Frontal cortex (tissue), 4 donors: ENCODE data around the gene ADORA1. TPM values are rescaled to one million over a fixed set of nuclear protein-coding genes. Genes with fewer than 3 reads are reported as not detected.
A peak's percentile ranks its signal among the peaks of the same experiment; 100 is the strongest.

Experiments
- DNase-seq, 2 donors: peaks; one replicate each; pipeline ENCODE4 v3.0.0; 2012; ENCODE audit warnings: low spot score in 2 of 2
- FAIRE-seq: peaks from 2 replicates; lab custom pipeline; 2012; peaks lifted over from hg19 to GRCh38; lab: Jason Lieb, UNC
- total RNA-seq: library from RNA; depleted of rRNA; stranded (reverse); fragments of >200 nt; gene quantifications from one replicate; pipeline ENCODE4 v1.2.3, GENCODE V29; 2014
- donor health status: control.
- donor health status: control.
- donor health status: control.

The ADORA1 gene
- total RNA-seq, 1 donor from 2014 or later, result 11.0 TPM

DNA sequence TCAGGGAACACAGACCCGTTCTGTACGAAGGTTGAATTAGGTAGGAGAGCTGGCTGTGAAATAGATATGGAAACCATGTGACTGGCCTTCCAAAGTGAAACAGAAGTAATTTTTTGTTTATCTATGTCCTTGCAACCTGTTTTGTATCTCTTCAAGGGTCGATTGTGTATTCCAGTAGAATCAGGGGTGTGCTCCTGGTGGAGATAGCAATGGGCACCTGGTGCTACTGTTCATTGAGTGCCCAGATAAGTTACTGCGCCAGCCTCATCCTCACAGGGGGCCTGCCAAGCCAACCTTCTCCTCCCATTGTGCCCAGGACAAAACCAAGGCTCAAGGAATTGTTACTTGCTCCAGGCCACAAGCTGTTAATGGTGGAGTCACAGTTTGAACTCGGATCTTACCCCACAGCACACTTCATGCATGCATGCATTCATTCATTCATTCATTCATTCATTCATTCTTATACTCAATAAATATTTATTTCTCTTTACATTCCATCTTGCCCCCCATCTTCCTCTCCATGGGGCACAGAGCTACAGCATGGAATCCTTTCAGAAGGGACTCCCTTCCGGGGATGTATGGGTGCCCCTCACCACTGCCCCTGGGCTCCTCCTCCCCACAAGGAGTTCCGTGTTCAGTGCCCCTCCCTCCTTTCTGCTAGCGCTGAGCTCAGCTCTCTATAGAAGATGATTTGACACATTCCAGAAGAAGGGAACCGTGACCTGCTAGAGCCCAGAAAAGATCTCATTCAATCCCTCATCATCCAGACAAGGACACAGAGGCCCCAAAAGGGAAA, 24.0 kb downstream of the ADORA1 start:
- DNase-seq, result no peak
- no peak for FAIRE-seq

DNA sequence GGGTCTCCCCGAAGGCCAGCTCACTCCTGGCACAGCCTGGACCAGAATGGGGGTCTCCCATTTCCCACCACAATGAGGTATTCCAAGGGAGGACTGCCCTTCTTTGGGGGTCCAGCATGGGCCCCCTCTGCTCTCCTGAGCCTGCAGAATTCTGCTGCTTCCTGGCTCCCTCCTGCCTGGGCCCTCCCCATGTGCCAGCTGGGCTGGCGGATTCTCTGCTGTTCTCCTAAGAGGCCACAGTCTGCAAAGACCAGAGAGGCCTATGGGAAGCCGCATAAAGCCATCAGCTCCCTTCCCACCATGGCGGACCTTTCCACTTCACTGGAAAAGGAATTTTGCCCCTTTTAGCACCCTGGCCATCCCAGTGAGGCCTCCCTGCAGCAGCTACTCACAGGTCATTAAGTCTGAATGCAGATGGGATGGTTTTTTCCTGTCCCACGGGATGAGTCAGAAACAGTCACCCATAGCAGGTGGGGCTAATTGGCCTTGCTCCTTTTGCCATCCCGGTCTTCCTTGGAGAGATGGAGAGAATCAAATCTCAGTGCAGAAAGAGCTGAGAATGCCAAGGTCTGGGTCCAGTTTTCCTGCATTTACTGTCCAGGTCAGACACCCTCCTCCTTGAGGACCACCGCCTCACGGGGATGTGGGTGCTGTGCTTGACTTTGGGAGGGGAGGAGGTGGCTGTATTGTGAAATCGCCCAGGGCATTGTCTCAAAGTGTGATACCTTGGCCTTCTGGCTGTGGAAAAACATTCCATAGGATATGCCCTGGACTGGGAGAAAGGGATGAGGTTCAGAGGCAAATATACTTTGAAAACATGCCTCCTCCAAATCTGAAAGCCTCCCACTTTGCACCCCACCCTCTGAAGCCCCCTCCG, 24.9 kb downstream of the ADORA1 start:
- DNase-seq, result no peak
- FAIRE-seq, result no peak

DNA sequence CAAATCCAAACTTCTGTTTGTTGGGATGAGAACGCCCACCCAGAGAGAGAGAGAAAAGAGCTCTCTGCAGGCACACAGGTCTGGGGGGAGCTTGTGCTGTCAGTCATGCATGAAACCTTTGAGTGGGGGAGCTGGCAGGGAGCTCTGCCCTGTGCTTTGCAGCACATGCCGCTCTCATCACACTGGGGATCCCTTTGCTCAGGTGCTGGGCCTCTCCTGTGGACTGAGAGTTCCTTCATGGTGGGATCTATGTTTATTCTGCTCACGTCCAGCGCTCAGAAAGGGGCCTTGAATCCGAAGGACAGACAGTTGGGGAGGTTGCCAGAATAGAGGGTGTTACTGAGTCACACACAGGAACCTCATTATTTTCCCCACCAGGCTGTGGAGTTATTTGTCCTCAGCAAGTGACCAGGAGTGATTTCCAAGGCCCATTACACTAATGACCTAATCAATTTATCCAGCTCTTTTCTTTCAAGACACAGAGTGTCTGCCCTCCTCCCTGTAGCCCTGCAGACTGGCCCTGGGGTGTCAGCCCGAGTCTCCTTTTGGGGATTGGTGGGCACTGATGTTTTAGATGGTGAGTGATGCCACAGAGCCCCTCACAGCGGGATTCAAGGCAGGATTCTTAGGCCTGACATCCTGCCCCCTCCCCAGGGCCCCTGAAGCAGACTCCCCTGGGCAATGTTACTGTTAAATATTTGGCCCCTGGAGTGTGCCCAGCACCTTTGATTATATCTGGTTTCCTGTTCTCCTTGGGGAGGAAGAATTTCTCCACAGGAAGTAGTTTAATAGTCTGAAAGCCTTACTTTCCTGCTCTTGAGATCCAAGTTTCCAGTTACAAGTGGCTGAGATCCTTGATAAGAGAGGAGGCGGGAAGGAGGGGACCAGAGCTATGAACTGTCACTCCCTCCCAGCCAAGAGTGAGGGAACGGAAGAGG, 25.8 kb downstream of the ADORA1 start:
- FAIRE-seq (no peak), DNase-seq (peak in 1 of 2 donors; percentile 51)

- FAIRE-seq, result no peak
- DNase-seq, result no peak
These were observed 26.7 kb downstream of the ADORA1 start for GRCh38 chr1:203153989-203154821.

DNA sequence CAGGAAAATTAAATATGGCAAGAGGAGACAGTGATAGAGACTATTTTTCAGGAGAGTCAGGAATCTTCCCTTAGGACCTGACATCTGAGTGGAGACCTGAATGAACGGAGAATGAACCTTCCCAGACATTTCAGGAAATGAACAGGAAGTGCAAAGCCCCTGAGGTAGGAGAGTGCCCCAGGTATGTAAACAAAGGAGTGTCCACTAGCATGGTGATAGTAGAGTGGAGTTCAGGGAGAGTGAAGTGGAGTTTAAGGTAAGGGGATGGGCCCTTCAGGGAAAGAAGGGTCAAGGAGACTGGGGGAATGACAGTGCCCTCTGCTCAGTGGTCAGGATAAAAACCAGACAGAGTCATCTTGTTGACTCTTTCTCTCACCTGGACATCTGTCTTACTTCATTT, 28.8 kb downstream of the ADORA1 start:
- no peak for DNase-seq
- no peak for FAIRE-seq

DNA sequence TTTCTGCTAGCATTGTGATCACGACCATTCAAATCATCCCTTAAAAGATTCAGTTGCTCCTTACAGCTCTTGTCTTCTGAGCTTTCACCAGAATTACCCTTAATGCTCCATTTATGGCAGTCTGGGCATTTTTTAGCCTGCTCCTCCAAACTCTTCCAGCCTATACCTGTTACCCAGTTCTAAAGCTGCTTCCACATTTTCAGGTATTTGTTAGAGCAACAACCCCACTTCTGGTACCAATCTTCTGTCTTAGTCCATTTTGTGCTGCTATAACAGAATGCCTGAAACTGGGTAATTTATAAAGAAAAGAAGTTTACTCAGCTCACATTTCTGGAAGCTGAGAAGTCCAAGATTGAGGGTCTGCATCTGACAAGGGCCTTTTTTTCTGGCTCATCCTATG, 30.9 kb downstream of the ADORA1 start:
- no peak for FAIRE-seq
- no peak for DNase-seq

DNA sequence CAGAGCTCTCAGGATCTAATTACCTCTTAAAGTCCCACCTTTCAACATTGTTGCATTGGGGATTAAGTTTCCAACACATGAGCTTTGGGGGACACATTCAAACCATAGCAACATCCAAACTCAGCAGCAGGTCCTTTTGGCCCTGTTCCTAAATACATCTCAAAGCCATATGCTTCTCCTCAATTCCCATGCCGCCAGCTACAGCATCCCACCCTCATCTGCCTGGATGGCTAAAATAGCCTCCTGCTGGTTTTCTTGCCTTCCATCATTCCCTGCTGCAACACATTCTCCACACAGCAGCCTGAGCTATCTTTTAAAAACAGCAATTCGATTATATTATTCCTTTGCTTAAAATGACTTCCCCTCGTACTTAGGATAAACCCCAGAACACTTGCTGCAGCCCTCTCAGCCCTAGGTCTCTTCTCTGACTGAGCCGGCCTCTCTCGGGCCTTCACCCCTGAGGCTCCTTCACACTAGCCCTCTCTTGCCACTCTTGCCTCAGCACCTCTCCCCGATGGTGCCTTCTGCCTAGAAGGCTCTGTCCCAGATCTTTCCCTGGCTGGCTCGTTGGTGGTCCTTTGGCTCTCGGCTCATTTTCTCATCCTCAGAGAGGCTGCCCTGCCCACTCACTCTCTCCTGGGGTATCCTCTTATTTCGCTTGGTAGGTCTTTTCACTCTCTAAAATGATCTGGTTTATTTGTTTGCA, 31.6 kb downstream of the ADORA1 start:
- FAIRE-seq (no peak), DNase-seq (no peak)

GRCh38 chr1:203159844-203160243, 32.3 kb downstream of the ADORA1 start:
- FAIRE-seq (no peak), DNase-seq (no peak)

- FAIRE-seq (no peak), DNase-seq (no peak)
These were observed 33.6 kb downstream of the ADORA1 start for GRCh38 chr1:203161175-203161574.

DNA sequence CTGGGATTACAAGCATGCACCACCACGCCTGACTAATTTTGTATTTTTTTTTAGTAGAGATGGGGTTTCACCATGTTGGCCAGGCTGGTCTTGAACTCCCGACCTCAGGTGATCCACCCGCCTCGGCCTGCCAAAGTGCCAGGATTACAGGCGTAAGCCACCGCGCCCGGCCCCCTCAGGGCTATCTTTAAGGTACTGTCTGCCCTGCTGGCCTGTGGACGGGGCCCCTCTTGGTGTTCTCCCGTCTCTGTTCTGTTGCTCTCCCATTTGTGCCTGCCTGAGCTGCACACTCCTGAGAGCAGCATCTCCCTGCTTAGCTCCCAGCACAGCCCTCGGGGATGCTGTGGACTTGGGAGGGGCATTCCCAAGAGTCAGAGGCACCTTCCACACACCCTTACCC, 34.2 kb downstream of the ADORA1 start:
- FAIRE-seq, result no peak
- DNase-seq, result no peak

DNA sequence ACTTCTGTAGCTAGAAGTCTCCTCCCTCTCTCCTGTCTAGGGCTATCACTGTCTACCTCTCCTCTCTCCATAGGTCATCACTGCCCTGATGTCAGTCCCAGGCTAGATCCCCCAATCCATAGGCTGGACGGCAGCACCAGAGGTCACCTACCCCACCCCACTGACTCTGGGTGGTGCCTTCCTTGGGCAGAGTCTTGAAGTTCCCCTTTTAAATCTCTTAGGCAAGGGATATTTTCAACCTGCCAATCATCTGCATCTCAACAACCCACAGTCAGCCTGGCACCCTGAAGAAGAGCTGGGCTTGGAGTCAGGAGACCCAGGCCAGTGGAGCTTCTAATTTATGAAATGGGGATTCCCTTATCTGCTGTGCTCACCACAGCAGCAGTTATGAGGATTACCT, 34.9 kb downstream of the ADORA1 start:
- FAIRE-seq, result no peak
- no peak for DNase-seq

- FAIRE-seq (no peak), DNase-seq (no peak)
These were observed 36.5 kb downstream of the ADORA1 start for GRCh38 chr1:203163891-203164635.

DNA sequence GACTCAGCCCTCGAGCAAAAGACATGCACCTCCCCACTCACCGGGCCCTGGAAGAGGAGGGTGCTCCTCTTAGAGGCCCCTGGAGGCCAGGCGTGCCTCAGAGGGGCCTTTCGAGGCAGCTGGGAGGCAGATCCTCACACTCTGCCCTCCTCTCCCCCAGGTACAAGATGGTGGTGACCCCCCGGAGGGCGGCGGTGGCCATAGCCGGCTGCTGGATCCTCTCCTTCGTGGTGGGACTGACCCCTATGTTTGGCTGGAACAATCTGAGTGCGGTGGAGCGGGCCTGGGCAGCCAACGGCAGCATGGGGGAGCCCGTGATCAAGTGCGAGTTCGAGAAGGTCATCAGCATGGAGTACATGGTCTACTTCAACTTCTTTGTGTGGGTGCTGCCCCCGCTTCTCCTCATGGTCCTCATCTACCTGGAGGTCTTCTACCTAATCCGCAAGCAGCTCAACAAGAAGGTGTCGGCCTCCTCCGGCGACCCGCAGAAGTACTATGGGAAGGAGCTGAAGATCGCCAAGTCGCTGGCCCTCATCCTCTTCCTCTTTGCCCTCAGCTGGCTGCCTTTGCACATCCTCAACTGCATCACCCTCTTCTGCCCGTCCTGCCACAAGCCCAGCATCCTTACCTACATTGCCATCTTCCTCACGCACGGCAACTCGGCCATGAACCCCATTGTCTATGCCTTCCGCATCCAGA, 37.7 kb downstream of the ADORA1 start:
- FAIRE-seq (no peak), DNase-seq (no peak)

DNA sequence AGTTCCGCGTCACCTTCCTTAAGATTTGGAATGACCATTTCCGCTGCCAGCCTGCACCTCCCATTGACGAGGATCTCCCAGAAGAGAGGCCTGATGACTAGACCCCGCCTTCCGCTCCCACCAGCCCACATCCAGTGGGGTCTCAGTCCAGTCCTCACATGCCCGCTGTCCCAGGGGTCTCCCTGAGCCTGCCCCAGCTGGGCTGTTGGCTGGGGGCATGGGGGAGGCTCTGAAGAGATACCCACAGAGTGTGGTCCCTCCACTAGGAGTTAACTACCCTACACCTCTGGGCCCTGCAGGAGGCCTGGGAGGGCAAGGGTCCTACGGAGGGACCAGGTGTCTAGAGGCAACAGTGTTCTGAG, 38.3 kb downstream of the ADORA1 start:
- no peak for FAIRE-seq
- DNase-seq, result no peak

GRCh38 chr1:203166192-203166940, 38.8 kb downstream of the ADORA1 start:
- no peak for FAIRE-seq
- DNase-seq, result no peak

DNA sequence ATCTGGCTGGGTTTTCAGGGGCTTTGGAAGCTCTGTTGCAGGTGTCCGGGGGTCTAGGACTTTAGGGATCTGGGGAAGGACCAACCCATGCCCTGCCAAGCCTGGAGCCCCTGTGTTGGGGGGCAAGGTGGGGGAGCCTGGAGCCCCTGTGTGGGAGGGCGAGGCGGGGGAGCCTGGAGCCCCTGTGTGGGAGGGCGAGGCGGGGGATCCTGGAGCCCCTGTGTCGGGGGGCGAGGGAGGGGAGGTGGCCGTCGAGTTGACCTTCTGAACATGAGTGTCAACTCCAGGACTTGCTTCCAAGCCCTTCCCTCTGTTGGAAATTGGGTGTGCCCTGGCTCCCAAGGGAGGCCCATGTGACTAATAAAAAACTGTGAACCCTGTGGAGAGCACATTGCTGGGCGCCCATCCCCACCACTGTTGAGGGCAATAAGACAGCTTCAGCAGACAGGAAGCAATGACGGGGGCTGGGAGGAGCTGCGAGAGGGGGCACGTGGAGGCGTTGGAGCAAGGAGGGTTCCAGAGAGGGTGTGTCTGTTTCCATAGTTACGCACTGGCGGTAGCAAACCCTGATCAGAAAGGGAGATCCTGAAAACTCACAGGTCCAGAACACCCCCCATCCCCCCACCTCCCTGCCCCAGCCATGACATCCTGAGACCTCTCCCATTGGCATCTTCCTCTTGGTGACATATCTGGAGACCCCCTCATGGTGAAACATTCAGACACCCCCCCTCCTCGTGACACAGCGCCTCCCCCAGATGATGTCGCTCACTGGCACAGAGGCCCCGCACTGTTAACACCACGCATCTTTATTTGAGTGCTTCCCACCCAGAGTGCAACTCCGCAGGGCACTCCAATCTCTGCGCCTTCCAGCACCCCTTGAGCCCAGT, 39.7 kb downstream of the ADORA1 start:
- DNase-seq, result no peak

More for the DNA sequence above, 39.7 kb downstream of the ADORA1 start:
- FAIRE-seq, result no peak
